ENCODE data around the gene SEPTIN2. TPM values are rescaled to one million over a fixed set of nuclear protein-coding genes. Genes with fewer than 3 reads are reported as not detected.

SEPTIN2 gene
- total RNA-seq, 1 donor from 2014 or later, result 466 TPM

DNA sequence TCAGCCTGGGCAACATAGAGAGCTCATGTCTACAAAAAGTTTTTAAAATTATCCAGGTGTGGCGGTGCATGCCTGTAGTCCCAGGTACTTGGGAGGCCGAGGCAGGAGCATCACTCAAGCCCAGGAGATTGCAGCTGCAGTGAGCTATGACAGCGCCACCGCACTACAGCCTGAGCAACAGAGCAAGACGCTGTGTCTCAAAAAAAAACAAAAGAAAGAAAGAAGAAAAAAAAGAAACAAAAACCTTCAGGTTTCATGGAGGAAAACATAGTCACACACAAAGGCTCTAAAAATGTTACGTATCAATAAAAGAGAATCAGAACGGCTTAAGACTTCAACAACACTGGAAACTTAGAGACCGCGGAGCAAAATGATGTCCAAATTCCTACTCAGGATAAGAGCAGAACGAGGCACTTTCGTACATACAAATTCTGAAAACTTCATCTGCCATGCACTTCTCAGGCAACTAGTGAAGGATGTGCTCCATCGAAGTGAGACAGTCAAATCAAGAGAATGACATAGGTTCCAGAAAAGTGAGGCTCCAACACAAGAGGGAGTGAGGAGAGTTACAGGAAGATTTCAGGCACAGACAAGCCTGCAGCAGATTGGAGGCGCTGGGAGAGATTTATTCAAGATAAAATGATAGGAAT lies 4.7 kb upstream of the SEPTIN2 start:
- H3K27me3 Mint-ChIP-seq (ENCODE audit: low read depth), result peaks cover 2% of the 10 kb centered on the region
- H3K36me3 Mint-ChIP-seq (ENCODE audit: low read depth), result no peaks in the 10 kb centered on the region
- DNase-seq (ENCODE audit: low read depth, low spot score), result no peak
- TF ChIP-seq, protein P1, sequence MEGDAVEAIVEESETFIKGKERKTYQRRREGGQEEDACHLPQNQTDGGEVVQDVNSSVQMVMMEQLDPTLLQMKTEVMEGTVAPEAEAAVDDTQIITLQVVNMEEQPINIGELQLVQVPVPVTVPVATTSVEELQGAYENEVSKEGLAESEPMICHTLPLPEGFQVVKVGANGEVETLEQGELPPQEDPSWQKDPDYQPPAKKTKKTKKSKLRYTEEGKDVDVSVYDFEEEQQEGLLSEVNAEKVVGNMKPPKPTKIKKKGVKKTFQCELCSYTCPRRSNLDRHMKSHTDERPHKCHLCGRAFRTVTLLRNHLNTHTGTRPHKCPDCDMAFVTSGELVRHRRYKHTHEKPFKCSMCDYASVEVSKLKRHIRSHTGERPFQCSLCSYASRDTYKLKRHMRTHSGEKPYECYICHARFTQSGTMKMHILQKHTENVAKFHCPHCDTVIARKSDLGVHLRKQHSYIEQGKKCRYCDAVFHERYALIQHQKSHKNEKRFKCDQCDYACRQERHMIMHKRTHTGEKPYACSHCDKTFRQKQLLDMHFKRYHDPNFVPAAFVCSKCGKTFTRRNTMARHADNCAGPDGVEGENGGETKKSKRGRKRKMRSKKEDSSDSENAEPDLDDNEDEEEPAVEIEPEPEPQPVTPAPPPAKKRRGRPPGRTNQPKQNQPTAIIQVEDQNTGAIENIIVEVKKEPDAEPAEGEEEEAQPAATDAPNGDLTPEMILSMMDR (conservative IDR thresholded peaks at IDR 0.05), result no peak
- no peak overlapping the region for H3K27ac Mint-ChIP-seq (ENCODE audit: unreplicated experiment)
- peak overlapping the region; percentile 52 for H3K4me3 Mint-ChIP-seq
- H3K4me1 Mint-ChIP-seq, result peaks cover 30% of the 10 kb centered on the region
- no peaks in the 10 kb centered on the region for H3K9me3 Mint-ChIP-seq

DNA sequence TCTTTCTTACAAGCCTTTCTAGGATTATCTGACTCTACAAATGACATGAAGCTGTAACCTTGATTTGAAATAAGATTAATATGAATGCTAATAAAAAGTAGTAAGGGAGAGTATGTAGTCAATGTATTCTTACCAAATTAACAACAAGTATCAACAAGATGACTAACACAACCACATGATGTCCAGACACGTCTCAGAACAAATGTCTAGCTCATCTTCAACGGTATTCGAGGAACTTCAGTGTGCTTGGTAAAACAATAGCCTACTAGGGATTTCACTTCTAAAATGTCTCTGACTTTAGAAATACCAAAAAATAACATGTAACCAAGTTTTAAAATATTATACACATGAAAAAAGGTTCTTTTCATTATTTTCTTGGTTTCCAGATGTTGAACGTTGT lies 3.6 kb upstream of the SEPTIN2 start:
- no peak for DNase-seq (ENCODE audit: low read depth, low spot score)
- no peaks in the 10 kb centered on the region for H3K9me3 Mint-ChIP-seq
- peak overlapping the region; percentile 52 for H3K4me3 Mint-ChIP-seq
- H3K27ac Mint-ChIP-seq (ENCODE audit: unreplicated experiment), result no peak overlapping the region
- H3K27me3 Mint-ChIP-seq (ENCODE audit: low read depth), result peaks cover 2% of the 10 kb centered on the region
- peaks cover 34% of the 10 kb centered on the region for H3K4me1 Mint-ChIP-seq
- TF ChIP-seq, protein P1 (conservative IDR thresholded peaks at IDR 0.05), result no peak
- peaks cover 2% of the 10 kb centered on the region for H3K36me3 Mint-ChIP-seq (ENCODE audit: low read depth)

DNA sequence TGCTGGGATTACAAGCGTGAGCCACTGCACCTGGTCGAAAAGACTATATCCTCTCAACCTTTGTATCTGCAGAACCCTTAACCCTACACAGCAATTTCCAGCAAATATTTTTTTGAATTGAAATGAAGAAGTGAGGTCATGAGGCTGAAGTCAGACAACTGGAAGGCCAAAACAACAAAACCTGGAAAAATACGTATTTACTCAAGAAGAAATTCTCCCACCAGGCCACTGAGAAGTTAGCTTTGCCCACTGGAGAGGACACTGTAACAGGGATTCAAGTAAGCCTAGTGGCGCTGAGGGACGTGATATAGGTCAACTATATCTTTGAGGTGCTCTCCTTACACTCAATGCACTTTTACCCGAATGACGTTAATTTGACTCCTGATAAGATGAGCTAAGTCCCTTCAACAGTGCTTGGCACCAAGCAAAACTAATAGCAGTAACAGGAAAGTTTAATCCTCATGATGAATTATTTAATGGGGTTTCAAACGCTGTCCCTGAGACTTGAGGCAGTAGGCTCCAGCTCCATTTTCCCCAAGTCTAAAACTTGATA lies 2.1 kb upstream of the SEPTIN2 start:
- TF ChIP-seq, protein P1 (conservative IDR thresholded peaks at IDR 0.05), result no peak
- H3K27ac Mint-ChIP-seq (ENCODE audit: unreplicated experiment), result no peak overlapping the region
- H3K4me1 Mint-ChIP-seq, result peaks cover 49% of the 10 kb centered on the region
- H3K9me3 Mint-ChIP-seq, result no peaks in the 10 kb centered on the region
- peaks cover 2% of the 10 kb centered on the region for H3K27me3 Mint-ChIP-seq (ENCODE audit: low read depth)
- no peak for DNase-seq (ENCODE audit: low read depth, low spot score)
- H3K4me3 Mint-ChIP-seq, result peak overlapping the region; percentile 92
- H3K36me3 Mint-ChIP-seq (ENCODE audit: low read depth), result peaks cover 3% of the 10 kb centered on the region

DNA sequence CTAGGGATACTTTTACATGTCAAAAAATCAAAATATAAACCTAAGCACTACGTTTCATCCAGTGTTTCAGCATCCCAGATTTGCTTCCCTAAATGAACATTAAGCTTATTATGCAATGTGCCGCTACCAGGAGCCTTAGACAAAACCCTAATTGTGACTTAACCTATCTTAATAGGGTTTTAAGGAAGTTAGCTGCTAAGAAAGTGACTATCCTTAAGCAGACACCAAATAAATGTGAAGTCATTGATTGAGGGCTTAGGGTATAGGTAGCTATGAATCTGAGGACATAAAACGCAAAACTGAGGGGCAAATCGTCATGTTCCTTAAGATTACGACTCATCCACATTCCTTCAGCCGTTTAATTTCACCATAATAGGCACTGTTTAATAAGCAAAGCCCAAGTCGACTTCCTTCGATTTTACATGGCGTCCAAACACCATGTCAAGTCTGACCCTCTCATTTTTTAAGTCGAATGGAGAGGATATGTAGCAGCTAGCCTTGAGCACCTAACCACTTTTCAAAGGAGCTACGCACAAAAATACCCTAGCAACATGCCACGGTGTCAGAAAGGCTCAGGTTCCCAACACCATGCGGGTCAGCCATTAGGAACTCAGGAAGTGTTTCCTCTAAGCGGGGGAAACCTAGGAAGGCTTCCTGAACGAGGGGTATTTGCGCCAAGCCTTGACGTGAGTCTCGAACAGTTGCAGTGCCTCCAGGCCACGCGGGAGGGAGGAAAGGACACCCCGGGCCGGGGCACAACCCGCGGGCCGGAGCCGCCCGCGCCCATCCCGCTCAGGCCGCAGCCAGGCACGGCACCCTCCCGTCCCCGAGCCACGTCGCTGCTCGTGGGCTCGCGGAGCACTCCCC lies 1.3 kb upstream of the SEPTIN2 start:
- Mint-ChIP-seq H3K4me3 (peak overlapping the region; percentile 92), H3K27me3 (ENCODE audit: low read depth) (peaks cover 2% of the 10 kb centered on the region), H3K4me1 (peaks cover 55% of the 10 kb centered on the region), H3K9me3 (no peaks in the 10 kb centered on the region), H3K36me3 (ENCODE audit: low read depth) (peaks cover 3% of the 10 kb centered on the region), H3K27ac (ENCODE audit: unreplicated experiment) (peak overlapping the region; percentile 90)
- no peak for DNase-seq (ENCODE audit: low read depth, low spot score)
- TF ChIP-seq, protein P1 (conservative IDR thresholded peaks at IDR 0.05), result no peak

DNA sequence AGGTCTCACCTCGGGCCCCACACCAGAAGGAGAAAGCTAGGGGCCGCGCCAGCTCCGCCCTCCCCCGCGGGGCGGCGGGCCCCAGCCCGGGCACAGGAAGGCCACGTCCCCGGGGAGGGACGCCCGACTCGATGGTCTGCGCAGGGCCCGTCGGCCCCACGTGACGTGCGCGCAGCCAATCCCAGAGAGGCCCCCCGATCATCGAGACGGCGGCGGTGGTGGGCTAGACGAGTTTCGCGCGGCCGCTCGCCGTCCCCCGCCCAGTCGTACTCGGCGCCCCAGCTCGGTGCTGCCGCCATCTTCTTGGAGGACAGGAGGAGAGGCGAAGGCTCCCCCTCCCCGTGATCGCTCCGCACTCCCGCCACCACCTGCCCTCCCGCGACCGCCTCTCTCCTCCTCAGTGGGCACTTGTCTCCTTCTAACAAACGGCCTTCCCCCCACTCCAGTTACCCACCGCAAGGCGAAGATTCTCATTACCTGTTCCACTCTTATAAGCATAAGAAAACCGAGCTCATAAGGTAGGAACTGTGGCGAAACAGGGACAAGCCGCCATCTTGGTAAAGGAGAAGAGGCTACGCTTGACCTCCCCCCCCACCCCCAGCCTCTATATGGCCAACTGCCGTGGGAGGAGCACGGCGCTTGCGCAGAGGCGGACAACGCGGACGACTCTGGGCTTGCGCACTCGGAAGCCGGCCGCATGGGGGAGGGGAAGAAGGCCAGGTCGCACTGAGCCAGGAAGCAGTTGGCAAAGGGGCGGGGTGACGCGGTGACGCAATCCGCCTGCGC lies 439 bp upstream of the SEPTIN2 start, which contains the start of gene HDLBP:
Gene HDLBP (minus strand): TSS at position 580 of the 786 bp plus-strand sequence. CDS start 48,803 bp downstream, outside the sequence.
- Mint-ChIP-seq H3K36me3 (ENCODE audit: low read depth) (peaks cover 5% of the 10 kb centered on the region), H3K27me3 (ENCODE audit: low read depth) (peaks cover 2% of the 10 kb centered on the region), H3K27ac (ENCODE audit: unreplicated experiment) (peak within 1 kb of the TSS; percentile 100), H3K9me3 (no peaks in the 10 kb centered on the region), H3K4me3 (peak within 1 kb of the TSS; percentile 100), H3K4me1 (peaks cover 57% of the 10 kb centered on the region)
- peak; percentile 99 for DNase-seq (ENCODE audit: low read depth, low spot score)
- TF ChIP-seq, protein P1 (conservative IDR thresholded peaks at IDR 0.05), result peak; percentile 57

Data from neural crest cell (in vitro differentiated cells).